GM23338 (cell line): Measurements from ENCODE around the gene CYP2A7. TPM values are rescaled to one million over a fixed set of nuclear protein-coding genes. Genes with fewer than 3 reads are reported as not detected.
"Not testable (repeated sequence)": the region's sequence is repeated elsewhere in the genome, so short reads cannot be mapped to it uniquely, and the experiment has no call there.

Source experiments
- ATAC-seq: fragments of 200-7000 bp; cut with Tn5 transposase; 3 replicates; pipeline ENCODE4 v1.9.1; 2020
- DNase-seq: peaks from one replicate; pipeline ENCODE4 v3.0.0-alpha.2; 2015; ENCODE audit warnings: low spot score
- H2AFZ ChIP-seq: fragments of 200-600 bp; sonication (generic); 2 replicates; pipeline ENCODE4 v1.8.0; 2016; ENCODE audit warnings: antibody characterized with exemption, mild to moderate bottlenecking, moderate library complexity
- H3F3A ChIP-seq: fragments of 200-600 bp; sonication (generic); replicated peaks from 2 replicates; pipeline ENCODE4 v1.8.0; 2017; ENCODE audit warnings: antibody characterized with exemption, mixed run types, low read depth
- H3K27ac ChIP-seq: fragments of 200-600 bp; sonication (generic); 2 replicates; pipeline ENCODE4 v1.6.1; 2016; ENCODE audit warnings: low read depth
- H3K27me3 ChIP-seq: fragments of 200-600 bp; sonication (generic); 2 replicates; pipeline ENCODE4 v1.8.0; 2016; ENCODE audit warnings: mild to moderate bottlenecking, mixed run types, moderate library complexity; ENCODE audit not compliant: insufficient read depth
- H3K36me3 ChIP-seq: fragments of 200-600 bp; sonication (generic); 2 replicates; pipeline ENCODE4 v1.8.0; 2016; ENCODE audit warnings: mild to moderate bottlenecking; ENCODE audit not compliant: insufficient read depth
- H3K4me1 ChIP-seq: fragments of 200-600 bp; sonication (generic); 2 replicates; pipeline ENCODE4 v1.8.0; 2016; ENCODE audit warnings: mild to moderate bottlenecking, moderate library complexity; ENCODE audit not compliant: insufficient read depth
- H3K4me2 ChIP-seq: fragments of 200-600 bp; sonication (generic); 2 replicates; pipeline ENCODE4 v1.7.1; 2017; ENCODE audit warnings: mixed run types
- H3K4me3 ChIP-seq: fragments of 200-600 bp; sonication (generic); 2 replicates; pipeline ENCODE4 v1.6.1; 2016; ENCODE audit warnings: mixed run types
- H3K79me2 ChIP-seq: fragments of 200-600 bp; sonication (generic); replicated peaks from 2 replicates; pipeline ENCODE4 v1.8.0; 2017; ENCODE audit warnings: mild to moderate bottlenecking; ENCODE audit not compliant: insufficient read depth
- H3K9me2 ChIP-seq: fragments of 200-600 bp; sonication (generic); 2 replicates; pipeline ENCODE4 v1.8.0; 2017; ENCODE audit not compliant: insufficient read depth
- H4K20me1 ChIP-seq: fragments of 200-600 bp; sonication (generic); replicated peaks from 2 replicates; pipeline ENCODE4 v1.8.0; 2017; ENCODE audit warnings: mild to moderate bottlenecking; ENCODE audit not compliant: insufficient read depth
- H3K27ac Mint-ChIP-seq: 2 replicates; pipeline ENCODE4 v1.8.0; 2020; ENCODE audit warnings: inconsistent platforms, mild to moderate bottlenecking, moderate library complexity, mixed read lengths
- H3K27me3 Mint-ChIP-seq: 3 replicates; pipeline ENCODE4 v1.8.0; 2022; ENCODE audit warnings: low read depth, mild to moderate bottlenecking, moderate library complexity, mixed read lengths, inconsistent platforms; ENCODE audit not compliant: insufficient read depth, poor library complexity
- H3K36me3 Mint-ChIP-seq: 3 replicates; pipeline ENCODE4 v1.8.0; 2021; ENCODE audit warnings: low read depth, mild to moderate bottlenecking, inconsistent platforms, moderate library complexity, mixed read lengths
- H3K4me1 Mint-ChIP-seq: 3 replicates; pipeline ENCODE4 v1.8.0; 2020; ENCODE audit warnings: mild to moderate bottlenecking, inconsistent platforms, mixed read lengths
- H3K4me3 Mint-ChIP-seq: 3 replicates; pipeline ENCODE4 v1.8.0; 2021; ENCODE audit warnings: moderate library complexity, mild to moderate bottlenecking, inconsistent platforms, mixed read lengths
- H3K9me3 Mint-ChIP-seq: 3 replicates; pipeline ENCODE4 v1.8.0; 2020; ENCODE audit warnings: moderate library complexity, mild to moderate bottlenecking, inconsistent platforms, mixed read lengths
- polyA plus RNA-seq: library from polyadenylated mRNA; unstranded; fragments of >200 nt; fragmentation: Nextera tagmentation; extraction: Ambion mirVana; gene quantifications from 2 replicates; pipeline ENCODE4 v1.2.1, GENCODE V29; 2016
- total RNA-seq: library from RNA; depleted of rRNA; stranded (reverse); fragments of >200 nt; shearing (Covaris generic); gene quantifications from 2 replicates; pipeline ENCODE4 v1.2.3, GENCODE V29; 2014
- TF ChIP-seq, protein P1 (sequence below): IDR thresholded peaks from one replicate; pipeline ENCODE4 v1.6.1; 2018; ENCODE audit warnings: antibody characterized with exemption; ENCODE audit not compliant: unreplicated experiment
- TF ChIP-seq, protein P2 (sequence below), 2 experiments: fragments of 200-600 bp in 1 of 2; sonication (generic) in 1 of 2; conservative IDR thresholded peaks; 2 replicates each; pipeline versions ENCODE4 v1.5.1 to v1.6.1; 2016 to 2017; ENCODE audit warnings: antibody characterized with exemption in 2 of 2, low read depth in 2 of 2, mild to moderate bottlenecking in 2 of 2, moderate library complexity in 1 of 2

CYP2A7 gene
- total and polyA plus RNA-seq, 2 experiments from 2014 or later, result not detected

DNA sequence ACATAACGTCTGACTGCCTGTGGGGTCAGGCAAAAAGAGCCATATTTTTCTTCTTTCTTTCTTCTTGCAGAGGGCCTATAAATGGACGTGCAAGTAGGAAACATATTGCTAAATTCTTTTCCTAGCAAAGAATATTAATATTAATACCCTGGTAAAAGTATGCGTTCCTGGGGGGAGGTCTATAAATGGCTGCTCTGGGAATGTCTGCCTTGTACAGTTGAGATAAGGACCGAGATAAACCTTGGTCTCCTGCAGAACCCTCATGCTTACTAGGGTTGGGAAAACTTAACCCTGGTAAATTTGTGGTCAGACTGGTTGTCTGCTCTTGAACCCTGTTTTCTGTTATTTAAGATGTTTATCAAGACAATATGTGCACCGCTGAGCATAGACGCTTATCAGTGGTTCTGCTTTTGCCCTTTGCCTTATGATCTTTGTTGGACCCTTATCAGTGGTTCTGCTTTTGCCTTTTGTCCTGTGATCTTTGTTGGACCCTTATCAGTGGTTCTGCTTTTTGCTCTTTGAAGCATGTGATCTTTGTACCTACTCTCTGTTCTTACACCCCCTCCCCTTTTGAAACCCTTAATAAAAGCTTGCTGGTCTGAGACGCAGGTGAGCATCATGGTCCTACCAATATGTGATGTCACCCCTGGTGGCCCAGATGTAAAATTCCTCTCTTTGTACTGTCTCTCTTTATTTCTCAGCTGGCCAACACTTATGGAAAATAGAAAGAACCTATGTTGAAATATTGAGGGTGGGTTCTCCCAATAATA lies 37.7 kb upstream of the CYP2A7 start:
- ATAC-seq, H3K27ac ChIP-seq, H2AFZ ChIP-seq, H3K79me2 ChIP-seq, H3K4me3 ChIP-seq, H3K36me3 ChIP-seq, H3K36me3 Mint-ChIP-seq, H3K4me1 Mint-ChIP-seq, H3K4me1 ChIP-seq, H4K20me1 ChIP-seq, H3K27me3 ChIP-seq, DNase-seq, H3K9me2 ChIP-seq, H3K4me2 ChIP-seq, H3F3A ChIP-seq, H3K4me3 Mint-ChIP-seq, H3K27me3 Mint-ChIP-seq, H3K27ac Mint-ChIP-seq: not testable (repeated sequence)
- H3K9me3 Mint-ChIP-seq, result peaks cover 41% of the 10 kb centered on the region

DNA sequence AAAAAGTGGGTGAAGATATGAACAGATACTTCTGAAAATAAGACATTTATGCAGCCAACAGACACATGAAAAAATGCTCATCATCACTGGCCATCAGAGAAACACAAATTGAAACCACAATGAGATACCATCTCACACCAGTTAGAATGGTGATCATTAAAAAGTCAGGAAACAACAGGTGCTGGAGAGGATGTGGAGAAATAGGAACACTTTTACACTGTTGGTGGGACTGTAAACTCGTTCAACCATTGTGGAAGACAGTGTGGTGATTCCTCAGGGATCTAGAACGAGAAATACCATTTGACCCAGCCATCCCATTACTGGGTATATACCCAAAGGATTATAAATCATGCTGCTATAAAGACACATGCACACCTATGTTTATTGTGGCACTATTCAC lies 36.3 kb upstream of the CYP2A7 start:
- not testable (repeated sequence) for H3K4me2 ChIP-seq, H3K4me1 ChIP-seq, DNase-seq, H4K20me1 ChIP-seq, H3K9me2 ChIP-seq, H3K4me1 Mint-ChIP-seq, H3K4me3 Mint-ChIP-seq, H3K4me3 ChIP-seq, H3K27me3 ChIP-seq, H3K27ac Mint-ChIP-seq, H3K36me3 ChIP-seq, H3K27me3 Mint-ChIP-seq, H2AFZ ChIP-seq, ATAC-seq, H3K36me3 Mint-ChIP-seq, H3K27ac ChIP-seq, H3K79me2 ChIP-seq, H3F3A ChIP-seq
- peaks cover 56% of the 10 kb centered on the region for H3K9me3 Mint-ChIP-seq

DNA sequence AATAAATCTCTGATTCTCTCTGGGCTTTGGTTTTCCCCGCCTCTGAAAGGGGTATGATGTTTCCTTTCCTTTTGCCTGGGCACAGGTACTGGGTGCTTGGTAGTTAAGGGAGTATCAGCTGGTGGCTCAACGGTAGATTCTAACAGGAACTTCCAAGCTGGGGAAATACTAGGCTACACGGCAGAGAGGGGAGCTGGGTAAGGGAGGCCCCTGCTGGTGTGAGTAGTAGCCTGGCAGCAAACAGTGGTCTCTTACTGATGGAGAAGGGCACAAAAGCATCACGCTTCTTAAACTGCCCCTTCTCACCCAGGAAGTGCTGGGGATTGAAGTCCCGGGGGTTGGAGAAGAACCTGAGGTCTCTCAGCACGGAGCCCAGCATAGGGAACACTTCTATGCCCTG lies 26.9 kb upstream of the CYP2A7 start:
- no peak overlapping the region for H3K27ac ChIP-seq
- Mint-ChIP-seq H3K27ac (no peak overlapping the region), H3K36me3 (peaks cover 18% of the 10 kb centered on the region), H3K4me3 (peak overlapping the region; percentile 61), H3K9me3 (peaks cover 42% of the 10 kb centered on the region), H3K4me1 (peaks cover 8% of the 10 kb centered on the region; the same call in 2 of the 3 replicates), H3K27me3 (peaks cover 8% of the 10 kb centered on the region)
- TF ChIP-seq, protein P1, sequence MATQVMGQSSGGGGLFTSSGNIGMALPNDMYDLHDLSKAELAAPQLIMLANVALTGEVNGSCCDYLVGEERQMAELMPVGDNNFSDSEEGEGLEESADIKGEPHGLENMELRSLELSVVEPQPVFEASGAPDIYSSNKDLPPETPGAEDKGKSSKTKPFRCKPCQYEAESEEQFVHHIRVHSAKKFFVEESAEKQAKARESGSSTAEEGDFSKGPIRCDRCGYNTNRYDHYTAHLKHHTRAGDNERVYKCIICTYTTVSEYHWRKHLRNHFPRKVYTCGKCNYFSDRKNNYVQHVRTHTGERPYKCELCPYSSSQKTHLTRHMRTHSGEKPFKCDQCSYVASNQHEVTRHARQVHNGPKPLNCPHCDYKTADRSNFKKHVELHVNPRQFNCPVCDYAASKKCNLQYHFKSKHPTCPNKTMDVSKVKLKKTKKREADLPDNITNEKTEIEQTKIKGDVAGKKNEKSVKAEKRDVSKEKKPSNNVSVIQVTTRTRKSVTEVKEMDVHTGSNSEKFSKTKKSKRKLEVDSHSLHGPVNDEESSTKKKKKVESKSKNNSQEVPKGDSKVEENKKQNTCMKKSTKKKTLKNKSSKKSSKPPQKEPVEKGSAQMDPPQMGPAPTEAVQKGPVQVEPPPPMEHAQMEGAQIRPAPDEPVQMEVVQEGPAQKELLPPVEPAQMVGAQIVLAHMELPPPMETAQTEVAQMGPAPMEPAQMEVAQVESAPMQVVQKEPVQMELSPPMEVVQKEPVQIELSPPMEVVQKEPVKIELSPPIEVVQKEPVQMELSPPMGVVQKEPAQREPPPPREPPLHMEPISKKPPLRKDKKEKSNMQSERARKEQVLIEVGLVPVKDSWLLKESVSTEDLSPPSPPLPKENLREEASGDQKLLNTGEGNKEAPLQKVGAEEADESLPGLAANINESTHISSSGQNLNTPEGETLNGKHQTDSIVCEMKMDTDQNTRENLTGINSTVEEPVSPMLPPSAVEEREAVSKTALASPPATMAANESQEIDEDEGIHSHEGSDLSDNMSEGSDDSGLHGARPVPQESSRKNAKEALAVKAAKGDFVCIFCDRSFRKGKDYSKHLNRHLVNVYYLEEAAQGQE, result no peak
- TF ChIP-seq, protein P2, sequence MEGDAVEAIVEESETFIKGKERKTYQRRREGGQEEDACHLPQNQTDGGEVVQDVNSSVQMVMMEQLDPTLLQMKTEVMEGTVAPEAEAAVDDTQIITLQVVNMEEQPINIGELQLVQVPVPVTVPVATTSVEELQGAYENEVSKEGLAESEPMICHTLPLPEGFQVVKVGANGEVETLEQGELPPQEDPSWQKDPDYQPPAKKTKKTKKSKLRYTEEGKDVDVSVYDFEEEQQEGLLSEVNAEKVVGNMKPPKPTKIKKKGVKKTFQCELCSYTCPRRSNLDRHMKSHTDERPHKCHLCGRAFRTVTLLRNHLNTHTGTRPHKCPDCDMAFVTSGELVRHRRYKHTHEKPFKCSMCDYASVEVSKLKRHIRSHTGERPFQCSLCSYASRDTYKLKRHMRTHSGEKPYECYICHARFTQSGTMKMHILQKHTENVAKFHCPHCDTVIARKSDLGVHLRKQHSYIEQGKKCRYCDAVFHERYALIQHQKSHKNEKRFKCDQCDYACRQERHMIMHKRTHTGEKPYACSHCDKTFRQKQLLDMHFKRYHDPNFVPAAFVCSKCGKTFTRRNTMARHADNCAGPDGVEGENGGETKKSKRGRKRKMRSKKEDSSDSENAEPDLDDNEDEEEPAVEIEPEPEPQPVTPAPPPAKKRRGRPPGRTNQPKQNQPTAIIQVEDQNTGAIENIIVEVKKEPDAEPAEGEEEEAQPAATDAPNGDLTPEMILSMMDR (conservative IDR thresholded peaks at IDR 0.05; ENCODE audit: low read depth in 2 of 2), result peak; percentile 36 to 73; a peak in 3 of 4 replicates
- H3K27me3 ChIP-seq, result no peaks in the 10 kb centered on the region
- H3K4me1 ChIP-seq, result peaks cover 7% of the 10 kb centered on the region; the same call in 1 of the 2 replicates
- peak overlapping the region; percentile 86 for H3K4me2 ChIP-seq
- DNase-seq, result peak; percentile 56
- peak overlapping the region; percentile 94; the same call in 1 of the 2 replicates for H2AFZ ChIP-seq
- no peaks in the 10 kb centered on the region for H3K36me3 ChIP-seq
- H3K79me2 ChIP-seq, result no peaks in the 10 kb centered on the region
- H3F3A ChIP-seq, result 0 out of 2 replicates have a peak, but pooled peaks cover 2% of the 10 kb centered on the region
- no peaks in the 10 kb centered on the region for H4K20me1 ChIP-seq
- peak; percentile 87 for ATAC-seq
- no peaks in the 10 kb centered on the region for H3K9me2 ChIP-seq
- peak overlapping the region; percentile 61 for H3K4me3 ChIP-seq
